GM06990 (cell line): ENCODE data around the gene GAS1.

Experiments used
- DNase-seq: peaks from one replicate; pipeline ENCODE4 v3.0.0-alpha.2; 2011; ENCODE audit not compliant: insufficient read length; ENCODE audit errors: extremely low read depth
- H3K27me3 ChIP-seq: replicated peaks from 2 replicates; pipeline ENCODE4 v1.6.0; 2011; ENCODE audit warnings: low read length; ENCODE audit not compliant: control insufficient read depth, insufficient read depth
- H3K36me3 ChIP-seq: 2 replicates; pipeline ENCODE4 v1.5.1; 2011; ENCODE audit warnings: low read length; ENCODE audit not compliant: control insufficient read depth, insufficient read depth
- H3K4me3 ChIP-seq: replicated peaks from 2 replicates; pipeline ENCODE4 v1.5.1; 2011; ENCODE audit warnings: low read depth, mild to moderate bottlenecking, control low read depth, low read length
- TF ChIP-seq, protein P1 (sequence below): IDR thresholded peaks from 2 replicates; pipeline ENCODE4 v1.5.1; 2011; ENCODE audit warnings: low read length, control low read depth, mild to moderate bottlenecking, inconsistent platforms; ENCODE audit not compliant: insufficient read depth, poor library complexity, severe bottlenecking

GAS1 gene

DNA sequence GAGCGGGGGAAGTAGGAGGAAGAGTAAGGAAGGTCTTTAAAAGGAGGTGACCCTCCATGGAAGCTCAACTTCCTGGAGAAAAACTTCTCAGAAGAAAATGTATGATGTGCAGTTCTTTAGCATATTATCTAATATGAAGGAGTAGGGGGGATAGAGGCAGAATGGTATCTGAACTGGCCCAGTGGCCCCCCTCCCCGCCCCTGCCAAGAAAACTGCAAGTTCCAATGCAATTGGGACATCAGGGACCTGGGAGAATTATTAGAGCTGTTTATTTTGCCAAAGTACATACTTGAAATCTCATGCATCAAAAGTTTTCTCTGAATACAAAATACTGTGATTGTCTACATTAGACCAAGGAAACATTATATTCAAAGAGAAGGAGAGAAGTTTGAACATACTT, 40.6 kb upstream of the GAS1 start:
- no peak for DNase-seq
- H3K36me3 ChIP-seq = no peaks in the 10 kb centered on the region
- no peaks in the 10 kb centered on the region for H3K27me3 ChIP-seq
- TF ChIP-seq, protein P1, sequence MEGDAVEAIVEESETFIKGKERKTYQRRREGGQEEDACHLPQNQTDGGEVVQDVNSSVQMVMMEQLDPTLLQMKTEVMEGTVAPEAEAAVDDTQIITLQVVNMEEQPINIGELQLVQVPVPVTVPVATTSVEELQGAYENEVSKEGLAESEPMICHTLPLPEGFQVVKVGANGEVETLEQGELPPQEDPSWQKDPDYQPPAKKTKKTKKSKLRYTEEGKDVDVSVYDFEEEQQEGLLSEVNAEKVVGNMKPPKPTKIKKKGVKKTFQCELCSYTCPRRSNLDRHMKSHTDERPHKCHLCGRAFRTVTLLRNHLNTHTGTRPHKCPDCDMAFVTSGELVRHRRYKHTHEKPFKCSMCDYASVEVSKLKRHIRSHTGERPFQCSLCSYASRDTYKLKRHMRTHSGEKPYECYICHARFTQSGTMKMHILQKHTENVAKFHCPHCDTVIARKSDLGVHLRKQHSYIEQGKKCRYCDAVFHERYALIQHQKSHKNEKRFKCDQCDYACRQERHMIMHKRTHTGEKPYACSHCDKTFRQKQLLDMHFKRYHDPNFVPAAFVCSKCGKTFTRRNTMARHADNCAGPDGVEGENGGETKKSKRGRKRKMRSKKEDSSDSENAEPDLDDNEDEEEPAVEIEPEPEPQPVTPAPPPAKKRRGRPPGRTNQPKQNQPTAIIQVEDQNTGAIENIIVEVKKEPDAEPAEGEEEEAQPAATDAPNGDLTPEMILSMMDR = no peak
- no peak overlapping the region for H3K4me3 ChIP-seq

DNA sequence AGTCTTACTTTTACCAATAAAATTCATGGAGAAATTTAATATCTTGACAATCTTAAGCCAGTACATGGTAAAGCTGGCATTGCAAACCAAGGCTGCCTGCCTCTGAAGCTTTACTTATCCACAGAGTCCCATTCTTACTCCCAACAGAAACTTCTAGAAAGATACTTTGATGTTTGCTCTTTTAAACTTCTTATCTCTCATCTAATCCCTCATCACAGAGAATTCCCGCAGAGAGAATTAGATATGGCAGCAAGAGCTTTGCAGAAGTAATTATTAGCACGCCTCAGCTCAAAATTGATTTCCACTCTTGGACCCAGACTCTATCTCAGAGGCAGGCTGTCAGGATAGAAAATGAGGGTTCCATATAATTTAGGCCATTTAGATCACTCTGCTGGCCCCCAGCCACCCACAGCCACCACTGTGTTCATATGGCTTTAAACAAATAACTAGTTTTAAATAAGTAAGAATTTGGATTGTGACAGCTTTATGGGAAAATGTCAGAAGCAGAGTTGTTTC, 37.9 kb upstream of the GAS1 start:
- Histone ChIP-seq H3K36me3 (no peaks in the 10 kb centered on the region), H3K27me3 (no peaks in the 10 kb centered on the region; the same call in 1 of the 2 replicates), H3K4me3 (no peak overlapping the region)
- TF ChIP-seq, protein P1 = no peak
- DNase-seq = no peak

DNA sequence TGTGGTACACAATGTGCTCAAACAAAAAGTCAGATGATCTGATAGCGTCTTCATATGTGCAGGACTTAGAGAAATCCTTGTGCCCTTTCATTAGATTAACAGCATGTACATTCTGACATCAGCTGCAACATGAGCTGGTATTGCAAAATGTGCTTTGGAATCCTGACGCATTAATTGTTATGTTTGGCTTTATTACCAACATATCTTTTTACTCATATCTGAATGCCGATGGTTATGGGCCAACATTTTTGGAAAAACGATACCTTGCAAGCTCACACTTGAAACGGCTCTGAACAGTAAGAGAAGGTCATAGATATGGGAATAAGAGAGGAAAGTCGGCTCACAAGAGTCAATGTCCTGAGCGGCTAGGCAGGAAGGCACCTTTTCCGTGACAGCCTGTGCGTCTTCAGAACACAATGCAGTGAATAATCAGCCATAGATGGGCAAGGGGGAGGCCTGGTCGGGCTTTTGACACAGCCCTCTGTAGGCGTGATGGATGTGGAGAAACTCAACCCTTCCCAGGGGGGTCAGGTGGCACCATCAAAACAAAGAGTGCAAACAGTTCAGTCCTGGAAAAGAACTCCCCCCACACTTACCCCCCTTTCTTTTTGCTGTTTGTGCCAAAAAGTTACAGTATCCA, 36.4 kb upstream of the GAS1 start:
- Histone ChIP-seq H3K27me3 (no peaks in the 10 kb centered on the region; the same call in 1 of the 2 replicates), H3K36me3 (no peaks in the 10 kb centered on the region), H3K4me3 (no peak overlapping the region)
- no peak for DNase-seq
- TF ChIP-seq, protein P1 = no peak

DNA sequence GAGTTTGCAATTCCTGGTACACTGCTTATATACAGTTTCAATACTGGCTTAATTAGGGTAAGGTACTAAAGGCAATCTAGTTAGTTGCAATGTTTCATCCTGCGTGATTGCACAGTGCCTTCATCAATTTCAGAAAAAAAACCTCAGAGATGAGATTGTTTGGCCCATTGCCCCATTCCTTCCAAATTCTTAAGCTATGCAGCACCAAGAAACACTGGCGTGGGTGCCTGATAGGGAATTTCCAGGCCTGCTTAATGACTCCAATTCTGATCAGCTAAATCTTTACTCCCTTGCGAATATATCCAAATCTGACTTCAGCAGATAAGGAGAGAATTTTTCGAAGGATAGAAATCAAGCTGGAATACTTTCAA, 35.9 kb upstream of the GAS1 start:
- TF ChIP-seq, protein P1 = no peak
- no peak for DNase-seq
- no peaks in the 10 kb centered on the region for H3K36me3 ChIP-seq

DNA sequence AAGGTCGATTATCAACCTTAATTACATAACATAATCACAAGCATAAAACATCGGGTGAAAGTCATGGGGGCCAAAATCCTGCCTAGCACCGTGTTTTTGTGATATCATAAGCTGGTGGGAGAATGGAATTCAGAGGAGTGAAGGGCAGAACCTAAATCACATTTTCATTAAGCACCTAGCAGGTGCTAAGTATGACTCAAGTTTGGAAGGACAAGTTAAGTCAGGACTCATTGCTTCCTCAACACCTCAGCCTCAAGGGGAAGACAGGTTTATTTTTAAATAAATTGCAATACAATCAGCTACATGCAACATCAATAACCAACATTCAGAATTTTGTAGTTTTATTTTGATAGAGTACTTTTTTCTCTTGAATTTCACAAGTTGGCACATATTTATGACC, 33.5 kb upstream of the GAS1 start:
- no peak for DNase-seq
- no peak overlapping the region for H3K4me3 ChIP-seq
- H3K27me3 ChIP-seq = no peaks in the 10 kb centered on the region; the same call in 1 of the 2 replicates
- TF ChIP-seq, protein P1 = no peak
- H3K36me3 ChIP-seq = no peaks in the 10 kb centered on the region

More for the DNA sequence above, 35.9 kb upstream of the GAS1 start:
- H3K4me3 ChIP-seq = no peak overlapping the region
- H3K27me3 ChIP-seq = no peaks in the 10 kb centered on the region; the same call in 1 of the 2 replicates
